Esophagus muscularis mucosa (tissue), 3 donors: ENCODE data around the gene ANKRD11.

Experiments
- CTCF ChIP-seq, 3 experiments: fragments of 200-600 bp in 2 of 3; fragments of 450-650 bp in 1 of 3; sonication (generic) in 2 of 3; IDR thresholded peaks; one replicate each; pipeline ENCODE4 v1.5.1; 2017 to 2019; ENCODE audit warnings: antibody characterized with exemption in 3 of 3, mild to moderate bottlenecking in 2 of 3, moderate library complexity in 1 of 3
- POLR2A ChIP-seq: fragments of 450-650 bp; IDR thresholded peaks from one replicate; pipeline ENCODE4 v1.6.1; 2017; ENCODE audit warnings: antibody characterized with exemption, moderate library complexity, mild to moderate bottlenecking, low read depth
- POLR2AphosphoS5 ChIP-seq, 2 donors: sonication (generic); formaldehyde crosslinking; IDR thresholded peaks; one replicate each; pipeline ENCODE4 v1.6.1; 2017; ENCODE audit warnings: antibody characterized with exemption in 2 of 2

GRCh38 chr16:89395150-89396142, 94.9 kb downstream of the ANKRD11 start:
- TF ChIP-seq CTCF (IDR thresholded peaks at IDR 0.05) = no peak
- no peak for TF ChIP-seq POLR2A
- peak; percentile 88 to 95 for TF ChIP-seq POLR2AphosphoS5 (IDR thresholded peaks at IDR 0.05)
